Middle frontal gyrus (tissue), 1 donor: ENCODE measurements around the gene MLX.
A peak's percentile ranks its signal among the peaks of the same experiment; 100 is the strongest.

Experiments used
- DNase-seq: peaks from one replicate; pipeline ENCODE4 v3.0.0-alpha.2; 2015; ENCODE audit warnings: low spot score; ENCODE audit errors: extremely low spot score

The MLX gene

GRCh38 chr17:42566883-42567573 lies at the start of gene MLX:
Gene MLX (plus strand): TSS chr17:42567100. CDS start chr17:42567125, 25 bp downstream.
- peak; percentile 88 for DNase-seq

GRCh38 chr17:42517516-42517915 lies 49.4 kb upstream of the MLX start:
- DNase-seq = peak; percentile 36

DNA sequence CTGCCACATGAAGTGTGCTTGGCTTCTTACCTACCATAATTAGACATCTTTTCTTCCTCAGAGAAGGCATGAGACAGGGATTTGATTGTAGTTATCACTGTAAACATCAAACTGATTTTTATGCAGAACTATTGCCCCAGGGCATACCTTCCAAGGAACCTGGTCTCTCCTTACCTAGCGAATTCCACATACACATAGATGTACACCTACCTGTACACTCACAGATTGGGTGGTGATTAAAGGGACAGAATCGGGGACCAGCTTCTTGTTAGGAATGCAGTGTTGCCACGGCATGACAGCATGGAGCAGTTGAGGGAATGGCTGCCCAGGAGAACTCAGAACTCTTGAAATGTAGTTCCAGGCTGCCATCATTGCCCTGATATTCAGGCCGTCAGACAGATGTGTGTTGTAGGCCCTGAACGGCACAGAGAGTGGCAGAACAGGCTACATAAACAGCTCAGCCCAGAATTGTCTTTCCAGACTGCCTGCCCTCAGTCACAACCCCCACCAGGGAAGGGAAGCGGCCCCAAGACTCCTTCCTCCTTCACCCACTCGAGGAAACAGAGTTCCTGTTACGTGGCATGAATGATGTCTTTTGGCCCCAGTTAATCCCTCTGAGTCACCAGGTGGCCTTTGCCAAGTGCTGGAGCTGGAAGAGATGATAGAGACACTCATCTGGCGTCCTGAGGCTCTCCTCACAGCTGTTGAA lies 48.7 kb upstream of the MLX start:
- DNase-seq = peak; percentile 7

DNA sequence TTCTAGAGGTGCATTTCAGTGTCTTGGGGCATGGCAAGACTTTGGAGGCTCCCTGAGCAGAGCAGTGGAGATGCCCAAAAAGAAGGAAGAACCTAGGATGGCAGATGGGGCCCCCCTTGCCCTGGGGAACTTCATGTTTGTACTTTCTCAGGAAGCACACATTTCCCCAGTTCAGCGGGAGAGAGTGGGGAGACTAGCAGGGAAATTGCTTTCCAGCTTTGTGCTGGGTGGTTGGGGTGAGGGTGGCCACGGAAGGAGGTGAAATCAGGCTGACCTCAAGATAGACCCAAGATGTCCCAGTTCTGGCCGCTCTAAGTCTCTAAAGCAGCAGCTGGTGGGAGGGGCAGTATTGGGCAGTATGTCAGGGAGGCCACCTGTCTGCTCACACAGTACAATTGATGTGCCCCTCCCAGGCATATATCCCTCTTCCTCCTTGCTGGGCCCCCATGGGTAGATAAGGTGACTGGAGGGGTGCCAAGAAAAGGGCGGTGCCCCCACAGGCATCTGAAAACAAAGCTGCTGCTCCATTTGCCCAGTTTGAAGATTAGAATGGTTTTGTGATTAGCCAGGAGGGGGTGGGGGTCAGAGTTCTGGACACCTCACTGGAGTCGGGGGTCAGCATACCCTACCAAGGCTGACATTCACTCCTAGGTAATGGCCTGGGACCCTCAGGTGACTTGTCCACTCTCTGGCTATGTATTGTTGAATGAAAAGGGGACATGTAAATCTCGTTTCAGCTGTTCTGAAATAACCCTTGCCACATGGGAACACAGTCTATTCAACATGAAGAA lies 48.0 kb upstream of the MLX start:
- DNase-seq = no peak

DNA sequence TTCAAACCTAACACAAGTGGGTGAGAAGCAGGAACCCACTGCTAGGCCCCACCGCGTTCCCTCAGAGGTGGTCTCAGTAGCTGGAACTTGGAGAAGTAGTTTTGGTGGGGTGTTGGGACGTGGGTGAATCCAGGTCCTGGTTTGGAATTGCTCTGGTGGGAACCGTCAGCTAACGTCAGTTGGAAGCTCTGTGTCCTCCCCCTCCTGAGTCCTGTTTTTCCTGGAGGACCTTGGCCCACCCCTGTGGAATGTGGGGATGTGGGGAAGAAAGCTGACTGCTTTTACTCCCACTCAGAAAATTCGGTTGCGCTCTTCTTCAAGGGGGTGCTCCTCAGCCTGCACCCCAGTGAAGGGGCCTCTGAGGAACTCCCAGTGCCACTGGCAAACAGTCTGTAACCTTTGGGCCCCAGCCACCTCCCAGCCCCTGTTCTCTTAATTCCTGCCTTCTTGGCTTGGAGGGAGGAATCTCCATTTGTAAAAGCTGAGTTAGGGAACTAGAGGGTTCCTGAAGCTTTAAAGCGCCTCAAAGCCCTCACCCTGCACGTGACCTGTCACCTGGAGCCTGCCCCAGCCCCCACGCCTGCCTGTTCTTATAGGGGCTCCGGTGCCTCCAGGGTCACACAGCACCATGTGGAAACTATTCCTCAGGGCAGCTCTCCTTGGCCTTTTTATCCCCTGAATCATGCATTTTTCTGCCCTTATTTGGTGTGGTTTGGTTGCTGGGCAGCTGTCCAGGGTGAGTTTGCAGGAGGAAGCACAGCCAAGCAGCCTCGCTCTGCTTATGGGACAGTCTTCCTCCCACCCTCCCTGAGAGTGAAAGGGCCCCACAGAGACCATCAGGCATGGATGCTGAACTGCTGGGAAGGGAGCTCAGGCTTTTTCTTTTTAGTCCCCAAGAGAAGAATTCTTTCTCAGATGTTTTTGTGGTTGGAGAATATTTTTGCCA lies 47.1 kb upstream of the MLX start:
- DNase-seq = peak; percentile 69

GRCh38 chr17:42520540-42520951 lies 46.4 kb upstream of the MLX start:
- DNase-seq = no peak

- DNase-seq = no peak
Measured at GRCh38 chr17:42521036-42521435, 45.9 kb upstream of the MLX start.

DNA sequence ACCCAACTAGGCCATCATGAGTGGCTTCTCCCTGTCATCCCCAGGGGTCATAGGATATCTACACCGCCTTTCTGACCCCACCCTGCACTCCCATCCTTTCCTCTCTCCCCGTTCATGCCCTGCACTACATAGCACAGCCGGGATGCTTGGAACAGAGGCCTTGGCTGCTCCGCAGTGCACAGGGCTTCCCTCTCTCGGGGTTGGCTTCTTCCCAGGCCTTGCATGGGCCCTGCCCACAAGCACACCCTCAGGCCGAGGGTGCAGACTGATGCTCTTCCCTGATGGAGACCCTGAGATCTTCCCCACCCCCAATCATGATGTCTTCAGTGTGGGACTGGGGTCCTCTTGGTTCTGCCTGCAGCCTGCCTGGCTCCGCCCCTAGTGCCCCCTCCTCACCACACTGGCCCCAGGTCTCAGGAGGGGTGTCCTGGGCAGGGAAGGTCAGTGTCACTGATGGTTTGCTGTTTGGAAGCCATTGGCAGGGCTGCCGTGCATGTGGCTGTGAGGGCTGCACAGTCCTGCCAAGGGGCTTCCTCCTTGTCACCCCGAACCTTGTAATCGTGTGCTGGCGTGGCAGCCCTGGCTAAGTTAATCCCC lies 45.1 kb upstream of the MLX start:
- DNase-seq = no peak

- DNase-seq = no peak
Measured at GRCh38 chr17:42522263-42522790, 44.6 kb upstream of the MLX start.

GRCh38 chr17:42522798-42523278 lies 44.1 kb upstream of the MLX start:
- no peak for DNase-seq

DNA sequence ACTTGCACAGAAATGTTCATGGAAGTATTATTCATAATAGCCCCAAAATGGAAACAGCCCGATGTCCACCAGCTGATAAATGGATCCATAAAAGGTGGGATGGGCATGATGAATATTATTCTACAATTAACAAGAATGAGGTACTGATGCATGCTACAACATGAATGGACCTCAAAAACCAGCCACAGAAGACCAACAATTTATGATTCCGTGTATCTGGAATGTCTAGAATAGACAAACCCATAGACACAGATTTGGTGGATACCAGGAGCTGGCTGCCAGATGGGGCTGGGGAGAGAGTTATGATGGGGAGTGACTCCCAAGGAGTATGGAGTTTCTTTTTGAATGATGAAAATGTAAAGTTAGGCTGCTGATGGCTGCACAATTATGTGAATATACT lies 41.7 kb upstream of the MLX start:
- no peak for DNase-seq

DNA sequence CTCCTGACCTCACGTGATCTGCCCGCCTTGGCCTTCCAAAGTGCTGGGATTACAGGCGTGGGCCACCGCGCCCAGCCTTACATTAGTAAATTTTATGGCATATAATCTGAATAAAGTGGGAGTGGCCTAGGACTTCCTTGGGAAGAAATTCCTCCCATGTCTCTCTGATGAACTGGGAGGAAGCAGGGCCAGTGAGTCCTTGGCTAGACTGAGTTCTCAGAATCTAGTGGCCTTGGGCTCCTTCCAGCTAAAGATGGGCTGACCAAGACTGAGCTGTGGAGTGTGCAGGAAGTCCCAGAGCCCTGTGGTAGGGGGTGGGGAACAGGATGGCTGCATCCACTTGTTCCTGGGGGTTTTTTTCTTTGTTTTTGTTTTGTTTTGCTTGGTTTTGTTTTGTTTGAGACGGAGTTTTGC lies 40.9 kb upstream of the MLX start:
- DNase-seq = no peak

DNA sequence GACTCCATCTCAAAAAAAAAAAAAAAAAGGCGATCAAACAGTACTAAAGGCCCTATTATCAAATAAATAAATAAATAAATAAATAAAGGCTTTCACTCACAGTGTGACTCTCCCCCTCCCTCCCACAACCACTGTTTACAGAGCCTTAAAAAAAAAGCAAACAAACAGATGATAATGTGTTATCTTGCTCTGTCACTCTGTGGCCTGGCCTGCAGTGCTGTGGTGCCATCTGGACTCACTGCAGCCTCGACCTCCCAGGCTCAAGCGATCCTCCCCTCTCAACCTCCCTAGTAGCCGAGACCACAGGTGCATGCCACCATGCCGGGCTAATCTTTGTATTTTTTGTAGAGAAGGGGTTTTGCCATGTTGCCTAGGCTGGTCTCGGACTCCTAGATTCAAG lies 39.0 kb upstream of the MLX start:
- DNase-seq = no peak

- DNase-seq = no peak
Measured at GRCh38 chr17:42529061-42529460, 37.8 kb upstream of the MLX start.

DNA sequence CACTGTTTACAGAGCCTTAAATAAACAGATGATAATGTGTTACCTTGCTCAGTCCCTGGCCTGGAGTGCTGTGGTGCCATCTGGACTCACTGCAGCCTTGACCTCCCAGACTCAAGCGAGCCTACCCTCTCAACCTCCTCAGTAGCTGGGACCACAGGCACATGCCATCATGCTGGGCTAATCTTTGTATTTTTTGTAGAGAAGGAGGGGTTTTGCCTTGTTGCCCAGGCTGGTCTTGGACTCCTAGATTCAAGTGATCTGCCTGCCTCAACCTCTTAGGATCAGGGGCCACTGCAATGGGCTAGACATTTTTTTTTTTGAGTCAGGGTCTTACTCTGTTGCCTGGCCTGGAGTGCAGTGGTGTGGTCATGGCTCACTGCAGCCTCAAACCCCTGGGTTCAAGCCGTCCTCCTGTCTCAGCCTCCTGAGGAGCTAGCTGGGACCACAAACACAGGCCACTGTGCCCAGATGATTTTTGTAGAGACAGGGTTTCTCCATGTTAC lies 35.9 kb upstream of the MLX start:
- no peak for DNase-seq

- no peak for DNase-seq
Measured at GRCh38 chr17:42531455-42532354, 35.2 kb upstream of the MLX start.

GRCh38 chr17:42535155-42536047 lies 31.5 kb upstream of the MLX start:
- no peak for DNase-seq

GRCh38 chr17:42536048-42536371 lies 30.9 kb upstream of the MLX start, which contains the start of gene NAGLU:
Gene NAGLU (plus strand): TSS chr17:42536241. CDS start chr17:42536273, 32 bp downstream.
- peak; percentile 69 for DNase-seq
